ENCODE data around the gene LAMB3. TPM values are rescaled to one million over a fixed set of nuclear protein-coding genes. Genes with fewer than 3 reads are reported as not detected.

The LAMB3 gene
- total RNA-seq, 2 donors from 2014 or later = 0.37 to 1.1 TPM

DNA sequence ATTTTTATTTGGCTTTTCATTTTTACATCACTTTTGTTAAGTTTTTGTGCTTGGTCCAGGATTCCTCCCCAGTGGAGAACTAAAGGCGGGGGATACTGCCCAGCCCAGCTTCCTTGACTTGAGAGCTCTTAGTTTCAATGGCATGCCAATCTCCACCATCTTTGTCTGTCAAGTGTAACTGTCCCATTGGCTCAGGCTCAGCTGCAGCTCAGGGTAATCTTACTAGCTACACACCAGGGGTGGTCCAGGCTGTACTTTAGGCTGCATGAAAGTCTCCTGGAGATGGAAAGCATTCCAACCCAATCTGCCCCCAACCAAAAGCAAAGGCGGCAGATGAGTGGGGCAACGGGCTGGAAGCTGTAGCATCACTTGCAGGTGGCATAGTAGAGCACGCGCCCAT lies 37.3 kb downstream of the LAMB3 start:
- Mint-ChIP-seq H3K4me1 (peaks cover 10% of the 10 kb centered on the region), H3K27ac (no peak overlapping the region), H3K4me3 (no peak overlapping the region), H3K27me3 (no peaks in the 10 kb centered on the region), H3K36me3 (ENCODE audit: low read depth) (peaks cover 2% of the 10 kb centered on the region)
- no peak for DNase-seq
- ATAC-seq = no peak
- no peaks in the 10 kb centered on the region for H3K9me3 ChIP-seq (ENCODE audit: control insufficient read depth, low read length, poor library complexity, severe bottlenecking)

DNA sequence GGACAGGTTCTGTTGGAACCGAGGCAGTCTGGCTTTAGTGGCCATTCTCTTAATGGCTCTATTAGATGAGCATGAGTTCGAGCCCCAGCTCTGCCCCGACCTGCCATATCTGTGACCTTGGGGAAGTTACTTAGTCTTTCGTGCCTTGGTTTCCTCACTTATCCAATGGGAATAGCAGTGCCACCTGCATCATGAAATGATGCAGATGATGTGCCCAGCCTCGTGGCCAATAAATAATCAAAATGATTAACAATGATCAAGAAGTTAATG lies 38.1 kb downstream of the LAMB3 start:
- Mint-ChIP-seq H3K4me3 (no peak overlapping the region), H3K36me3 (ENCODE audit: low read depth) (peaks cover 2% of the 10 kb centered on the region), H3K4me1 (peaks cover 8% of the 10 kb centered on the region), H3K27ac (no peak overlapping the region), H3K27me3 (no peaks in the 10 kb centered on the region)
- DNase-seq (no peak), ATAC-seq (no peak)
- H3K9me3 ChIP-seq (ENCODE audit: control insufficient read depth, low read length, poor library complexity, severe bottlenecking) = no peaks in the 10 kb centered on the region

DNA sequence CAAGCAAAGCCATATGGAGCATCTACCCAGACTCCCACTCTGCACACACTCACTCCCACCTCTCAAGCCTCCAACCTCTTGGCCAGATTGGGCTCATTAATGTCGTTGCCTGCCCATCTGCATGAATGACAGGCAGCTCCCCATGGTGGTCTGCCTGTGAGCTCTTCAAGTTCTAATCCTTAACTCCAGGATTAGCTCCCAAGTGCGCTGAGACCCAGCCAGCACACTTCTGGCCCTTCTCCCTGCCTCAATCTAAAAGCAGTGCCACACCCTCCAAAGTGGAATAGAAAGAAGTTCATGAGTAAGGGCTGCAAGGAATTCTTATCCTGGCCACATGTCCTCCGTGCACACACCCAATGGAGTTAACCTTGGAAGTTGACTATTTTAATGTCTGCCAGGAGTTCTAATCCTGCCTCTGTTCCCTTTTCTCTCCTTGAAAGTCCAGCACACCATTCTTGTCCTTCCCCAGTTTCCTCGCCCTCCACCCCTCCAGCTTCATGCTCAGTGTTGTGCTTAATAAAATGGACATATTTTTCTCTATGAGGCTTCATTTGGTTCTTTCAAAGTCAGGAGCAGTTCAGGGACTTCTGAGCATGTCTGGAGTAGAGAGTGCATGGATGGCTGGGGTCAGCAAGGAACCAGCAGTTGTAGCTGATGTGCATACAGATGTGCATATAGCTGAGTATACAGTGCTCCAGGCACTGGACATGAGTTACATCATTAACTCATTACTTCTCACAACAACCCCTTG lies 38.6 kb downstream of the LAMB3 start:
- no peaks in the 10 kb centered on the region for H3K9me3 ChIP-seq (ENCODE audit: control insufficient read depth, low read length, poor library complexity, severe bottlenecking)
- H3K36me3 Mint-ChIP-seq (ENCODE audit: low read depth) = peaks cover 2% of the 10 kb centered on the region
- H3K27me3 Mint-ChIP-seq = no peaks in the 10 kb centered on the region
- no peak for DNase-seq
- H3K4me1 Mint-ChIP-seq = peaks cover 6% of the 10 kb centered on the region
- no peak overlapping the region for H3K27ac Mint-ChIP-seq
- ATAC-seq = no peak
- no peak overlapping the region for H3K4me3 Mint-ChIP-seq

DNA sequence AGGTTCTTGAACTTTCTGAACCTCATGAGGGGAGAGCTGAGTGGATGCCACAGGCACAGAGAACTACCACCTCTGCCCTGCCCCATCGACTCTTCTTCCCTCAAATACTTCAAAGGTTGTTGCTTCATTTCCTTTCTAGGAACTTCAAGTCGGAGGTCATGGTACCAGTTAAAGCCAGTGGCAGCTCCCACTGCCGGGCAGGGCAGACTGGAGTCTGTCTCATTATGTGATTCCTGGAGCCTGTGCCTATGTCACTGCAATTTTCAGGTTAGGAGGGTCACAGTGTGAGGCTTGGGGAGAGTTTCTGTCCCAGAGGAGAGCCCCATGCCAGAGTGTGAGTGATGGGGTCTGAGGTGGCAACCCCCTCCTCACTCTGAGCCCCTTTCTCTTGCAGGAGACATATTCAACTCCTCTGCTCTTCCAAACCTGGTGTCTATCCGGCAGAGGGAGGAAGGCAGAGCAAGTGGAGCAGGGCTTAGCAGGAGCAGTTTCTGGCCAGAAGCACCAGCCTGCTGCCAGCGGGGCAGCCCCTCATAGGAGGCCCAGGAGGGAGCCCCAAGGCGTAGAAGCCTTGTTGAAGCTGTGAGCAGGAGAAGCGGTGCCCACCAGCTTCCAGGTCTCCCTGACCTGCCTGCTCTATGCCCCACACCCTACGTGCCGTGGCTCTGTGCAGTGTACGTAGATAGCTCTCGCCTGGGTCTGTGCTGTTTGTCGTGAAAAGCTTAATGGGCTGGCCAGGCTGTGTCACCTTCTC lies 39.4 kb downstream of the LAMB3 start:
- ATAC-seq = no peak
- H3K4me3 Mint-ChIP-seq = no peak overlapping the region

DNA sequence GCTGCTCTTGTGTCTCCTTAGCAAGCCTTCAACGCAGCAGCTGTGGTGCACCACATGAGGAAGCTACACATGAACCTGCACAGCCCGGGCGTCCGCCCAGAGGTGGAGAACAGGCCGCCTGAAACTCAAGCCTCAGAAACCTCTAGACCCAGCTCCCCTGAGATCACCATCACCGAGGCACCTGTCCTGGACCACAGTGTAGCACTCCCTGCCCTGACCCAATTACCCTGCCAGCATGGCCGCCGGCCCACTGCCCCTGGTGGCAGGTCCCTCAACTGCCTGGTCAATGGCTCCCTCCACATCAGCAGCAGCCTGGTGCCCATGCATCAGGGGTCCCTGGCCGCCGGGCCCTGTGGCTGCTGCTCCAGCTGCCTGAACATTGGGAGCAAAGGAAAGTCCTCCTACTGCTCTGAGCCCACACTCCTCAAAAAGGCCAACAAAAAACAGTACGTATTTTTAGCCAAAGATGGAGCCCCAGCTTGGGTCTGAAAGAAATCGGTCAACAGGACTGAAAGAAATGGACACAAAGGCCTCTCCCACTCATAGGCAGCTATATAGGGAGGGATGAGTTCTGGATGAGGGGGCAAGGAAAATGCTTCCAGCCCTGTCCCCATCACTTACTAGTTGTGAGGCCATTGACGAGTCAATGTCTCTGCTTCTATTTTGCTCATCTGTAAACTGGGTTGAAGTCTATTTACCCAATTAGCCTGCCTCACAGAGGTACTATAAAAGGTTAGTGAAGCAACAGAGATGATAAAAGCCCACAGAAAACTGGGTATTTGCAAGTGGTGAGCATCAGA lies 40.3 kb downstream of the LAMB3 start:
- Mint-ChIP-seq H3K4me1 (peaks cover 6% of the 10 kb centered on the region), H3K27me3 (no peaks in the 10 kb centered on the region), H3K27ac (no peak overlapping the region), H3K4me3 (no peak overlapping the region), H3K36me3 (ENCODE audit: low read depth) (peaks cover 2% of the 10 kb centered on the region)
- no peak for DNase-seq
- H3K9me3 ChIP-seq (ENCODE audit: control insufficient read depth, low read length, poor library complexity, severe bottlenecking) = no peaks in the 10 kb centered on the region
- ATAC-seq = no peak

More for the DNA sequence above, 39.4 kb downstream of the LAMB3 start:
- Mint-ChIP-seq H3K27ac (no peak overlapping the region), H3K27me3 (no peaks in the 10 kb centered on the region), H3K4me1 (peaks cover 6% of the 10 kb centered on the region), H3K36me3 (ENCODE audit: low read depth) (peaks cover 2% of the 10 kb centered on the region)
- no peak for DNase-seq
- no peaks in the 10 kb centered on the region for H3K9me3 ChIP-seq (ENCODE audit: control insufficient read depth, low read length, poor library complexity, severe bottlenecking)

DNA sequence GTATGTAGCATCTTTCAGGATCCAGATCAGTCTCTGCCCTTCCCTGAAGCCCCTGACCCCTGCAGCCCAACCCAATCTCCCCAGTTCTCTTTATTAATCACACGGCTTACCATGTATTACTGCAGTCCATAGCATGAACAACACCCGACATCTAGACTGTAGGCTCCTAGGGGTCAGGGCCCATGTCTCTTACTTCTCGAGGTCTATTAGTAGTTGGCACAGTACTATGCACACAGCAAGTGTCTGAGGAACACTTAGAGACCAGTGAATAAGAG lies 41.7 kb downstream of the LAMB3 start:
- H3K4me3 Mint-ChIP-seq = no peak overlapping the region
- H3K4me1 Mint-ChIP-seq = peaks cover 8% of the 10 kb centered on the region
- ATAC-seq (no peak), DNase-seq (no peak)
- no peaks in the 10 kb centered on the region for H3K9me3 ChIP-seq (ENCODE audit: control insufficient read depth, low read length, poor library complexity, severe bottlenecking)
- H3K27me3 Mint-ChIP-seq = no peaks in the 10 kb centered on the region
- H3K36me3 Mint-ChIP-seq (ENCODE audit: low read depth) = no peaks in the 10 kb centered on the region
- H3K27ac Mint-ChIP-seq = no peak overlapping the region

DNA sequence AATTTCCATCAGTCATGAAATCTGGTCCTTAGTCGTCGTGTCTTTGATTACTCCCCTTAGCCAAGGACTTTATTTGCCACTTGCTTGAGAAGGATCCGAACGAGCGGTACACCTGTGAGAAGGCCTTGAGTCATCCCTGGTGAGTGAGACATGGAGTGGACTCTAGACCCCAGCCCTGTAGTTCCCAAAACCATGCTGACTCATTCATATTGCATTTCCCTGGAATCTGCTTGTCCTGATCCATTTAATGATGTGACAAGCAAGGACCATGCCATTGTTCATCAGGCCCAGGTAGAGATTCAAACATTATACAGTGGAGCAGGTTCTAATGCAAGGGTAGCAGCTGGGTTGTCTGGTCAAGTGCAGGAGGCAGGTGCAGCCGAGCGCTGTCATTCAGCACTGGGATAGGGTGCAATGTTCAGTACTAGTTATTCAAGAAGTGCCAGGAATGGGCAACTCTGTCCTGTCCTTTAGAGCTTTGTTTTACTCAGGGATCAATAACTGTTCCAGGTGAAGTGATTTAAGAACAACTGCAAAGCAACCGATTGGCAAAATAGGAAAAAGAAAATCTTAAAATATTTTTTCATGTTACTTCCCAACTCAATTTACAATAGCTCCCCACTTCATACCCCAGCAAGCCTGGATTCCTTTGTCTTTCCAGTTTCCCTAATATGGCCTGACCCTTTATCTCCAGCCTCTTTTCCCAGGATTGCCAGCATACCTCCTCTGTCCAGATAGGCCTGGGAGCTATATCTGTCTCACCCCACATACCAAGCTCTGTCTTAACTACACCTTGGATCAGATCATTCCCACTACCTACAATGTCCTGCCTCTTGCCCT lies 42.2 kb downstream of the LAMB3 start:
- Mint-ChIP-seq H3K27ac (no peak overlapping the region), H3K27me3 (no peaks in the 10 kb centered on the region), H3K4me1 (peaks cover 8% of the 10 kb centered on the region), H3K36me3 (ENCODE audit: low read depth) (no peaks in the 10 kb centered on the region), H3K4me3 (no peak overlapping the region)
- DNase-seq (no peak), ATAC-seq (no peak)
- H3K9me3 ChIP-seq (ENCODE audit: control insufficient read depth, low read length, poor library complexity, severe bottlenecking) = no peaks in the 10 kb centered on the region

DNA sequence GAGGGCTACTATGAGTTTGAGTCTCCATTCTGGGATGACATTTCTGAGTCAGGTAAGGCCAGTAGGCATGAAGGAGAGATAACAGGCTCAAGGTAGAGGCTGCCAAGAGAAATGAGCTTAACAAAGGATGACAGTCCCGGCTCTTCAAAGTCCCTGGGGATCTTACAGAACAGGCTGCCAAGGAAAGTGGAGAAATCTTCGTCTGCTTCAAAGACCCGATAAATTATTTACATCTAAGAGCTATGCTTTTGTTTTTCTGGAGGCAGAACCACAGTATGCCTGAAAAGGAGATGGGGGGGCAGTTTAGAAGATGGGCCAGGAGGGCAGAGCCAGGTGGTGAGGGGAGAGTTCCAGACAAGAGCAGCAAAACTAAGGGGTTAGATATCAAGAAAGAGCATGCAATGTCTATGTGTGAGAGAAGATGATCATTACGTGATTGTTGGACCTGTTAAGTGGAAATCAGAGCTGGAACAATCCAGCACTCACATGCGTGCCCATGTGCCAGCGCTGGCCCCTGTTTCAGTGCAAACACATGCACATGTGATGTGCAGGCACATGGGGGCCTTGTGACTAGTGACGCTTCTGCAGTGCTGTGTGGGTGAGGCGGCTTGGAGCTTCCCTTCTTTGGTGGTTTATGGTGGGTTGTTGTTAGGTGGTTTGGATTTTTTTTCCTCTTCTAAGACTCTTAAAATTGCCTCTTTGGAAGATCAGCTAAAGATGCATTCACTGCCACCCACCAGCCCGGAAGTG lies 43.0 kb downstream of the LAMB3 start:
- no peak overlapping the region for H3K27ac Mint-ChIP-seq
- ATAC-seq (no peak), DNase-seq (no peak)
- no peak overlapping the region for H3K4me3 Mint-ChIP-seq
- H3K27me3 Mint-ChIP-seq = no peaks in the 10 kb centered on the region
- no peaks in the 10 kb centered on the region for H3K36me3 Mint-ChIP-seq (ENCODE audit: low read depth)
- peaks cover 8% of the 10 kb centered on the region for H3K4me1 Mint-ChIP-seq
- H3K9me3 ChIP-seq (ENCODE audit: control insufficient read depth, low read length, poor library complexity, severe bottlenecking) = no peaks in the 10 kb centered on the region

DNA sequence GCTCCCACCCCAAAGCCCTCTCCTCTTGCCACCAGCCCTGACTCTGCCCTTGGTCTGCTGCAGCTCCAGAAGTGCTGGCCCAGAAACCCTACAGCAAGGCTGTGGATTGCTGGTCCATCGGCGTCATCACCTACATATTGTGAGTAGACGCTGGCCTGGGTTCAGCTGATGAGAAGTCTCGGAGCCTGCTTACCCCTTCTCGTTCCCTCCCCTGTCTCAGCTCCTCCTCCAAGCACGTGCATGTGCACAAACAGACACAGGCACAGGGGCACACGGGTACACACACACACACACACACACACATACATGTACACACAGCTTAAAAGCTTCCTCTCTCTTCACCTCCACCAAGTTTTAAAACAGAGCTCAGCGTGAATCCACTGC lies 44.4 kb downstream of the LAMB3 start:
- peak; percentile 16 for ATAC-seq
- no peak for DNase-seq
- H3K27ac Mint-ChIP-seq = no peak overlapping the region
- no peaks in the 10 kb centered on the region for H3K9me3 ChIP-seq (ENCODE audit: control insufficient read depth, low read length, poor library complexity, severe bottlenecking)
- H3K27me3 Mint-ChIP-seq = no peaks in the 10 kb centered on the region
- peaks cover 8% of the 10 kb centered on the region for H3K4me1 Mint-ChIP-seq
- no peak overlapping the region for H3K4me3 Mint-ChIP-seq
- H3K36me3 Mint-ChIP-seq (ENCODE audit: low read depth) = no peaks in the 10 kb centered on the region

DNA sequence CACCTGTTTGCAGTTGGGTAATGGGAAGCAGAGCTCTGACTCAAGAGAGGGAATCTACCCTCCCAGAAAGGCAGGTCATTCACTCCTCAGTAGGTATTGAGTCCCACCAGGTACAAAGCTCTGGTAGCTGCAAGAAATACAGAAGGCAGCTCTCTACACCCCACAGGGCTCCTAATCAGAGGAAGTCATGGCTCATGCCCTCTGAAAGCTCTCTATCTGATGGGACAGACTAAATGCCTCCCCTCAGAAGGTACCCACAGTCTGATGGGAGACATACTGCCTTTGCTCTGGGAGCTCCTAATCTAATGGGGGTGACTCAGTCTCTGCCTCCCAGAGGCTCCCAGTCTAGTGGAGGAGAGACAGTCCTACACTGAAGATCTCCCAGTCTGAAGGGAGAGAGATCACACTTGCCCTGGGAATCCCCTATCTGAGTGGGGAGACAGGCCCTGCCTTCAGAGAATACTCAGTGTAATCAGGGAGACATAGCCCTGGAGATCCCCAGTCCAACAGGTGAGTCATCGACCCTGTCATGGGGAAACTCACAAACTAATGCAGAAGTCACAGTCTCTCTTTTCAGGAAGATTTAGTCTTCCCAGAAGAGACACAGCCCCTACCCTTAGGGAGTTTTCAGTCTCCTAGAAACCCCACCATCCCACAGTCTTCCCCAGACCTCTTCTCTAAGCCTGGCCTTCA lies 45.0 kb downstream of the LAMB3 start:
- H3K27ac Mint-ChIP-seq = no peak overlapping the region
- no peak overlapping the region for H3K4me3 Mint-ChIP-seq
- H3K4me1 Mint-ChIP-seq = peaks cover 5% of the 10 kb centered on the region
- H3K27me3 Mint-ChIP-seq = no peaks in the 10 kb centered on the region
- ATAC-seq (peak; percentile 78), DNase-seq (no peak)
- no peaks in the 10 kb centered on the region for H3K9me3 ChIP-seq (ENCODE audit: control insufficient read depth, low read length, poor library complexity, severe bottlenecking)
- no peaks in the 10 kb centered on the region for H3K36me3 Mint-ChIP-seq (ENCODE audit: low read depth)

DNA sequence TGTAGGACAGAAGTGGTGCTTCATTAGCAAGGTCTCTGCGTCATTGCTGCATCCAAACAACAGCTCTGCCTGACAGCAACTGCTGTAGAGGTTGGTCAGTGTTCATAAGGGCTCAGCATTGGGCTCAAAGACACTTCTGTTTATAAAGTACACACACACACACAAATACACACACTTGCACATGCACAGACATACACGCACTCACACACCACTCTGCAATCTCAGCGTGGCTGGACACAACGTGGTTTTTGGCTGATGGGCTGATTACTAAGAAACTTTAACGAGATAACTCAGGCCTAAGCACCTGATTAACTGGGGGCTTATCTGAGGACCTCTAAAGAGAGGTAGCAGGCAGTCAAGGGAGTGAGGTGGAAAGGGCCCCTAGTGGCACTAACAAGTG lies 48.3 kb downstream of the LAMB3 start:
- ATAC-seq (no peak), DNase-seq (no peak)
- Mint-ChIP-seq H3K36me3 (ENCODE audit: low read depth) (no peaks in the 10 kb centered on the region), H3K27me3 (peaks cover 26% of the 10 kb centered on the region), H3K4me3 (no peak overlapping the region), H3K4me1 (peaks cover 4% of the 10 kb centered on the region), H3K27ac (no peak overlapping the region)
- H3K9me3 ChIP-seq (ENCODE audit: control insufficient read depth, low read length, poor library complexity, severe bottlenecking) = no peaks in the 10 kb centered on the region
